Natural killer cell (primary cell): Measurements from ENCODE around the gene GPALPP1. TPM values are rescaled to one million over a fixed set of nuclear protein-coding genes. Genes with fewer than 3 reads are reported as not detected.

Experiments
- ATAC-seq, 3 donors: fragments of 150-1000 bp in 2 of 3; fragments of 200-7000 bp in 1 of 3; cut with Tn5 transposase; 1 replicate in 1 of 3; 2 replicates in 2 of 3; pipeline ENCODE4 v1.10.0; 2021; ENCODE audit warnings: mild to moderate bottlenecking in 2 of 3, moderate library complexity in 2 of 3
- DNase-seq, 2 donors: peaks; one replicate each; pipeline versions ENCODE4 v3.0.0 to v3.0.0-alpha.2; 2013 to 2021; ENCODE audit warnings: mixed read lengths in 1 of 2
- H3K27ac ChIP-seq: one replicate; pipeline ENCODE4 v1.5.1; 2013; ENCODE audit warnings: mild to moderate bottlenecking, low read length
- H3K27me3 ChIP-seq: one replicate; pipeline ENCODE4 v1.6.1; 2013; ENCODE audit warnings: low read length; ENCODE audit not compliant: control insufficient read depth, insufficient read depth
- H3K36me3 ChIP-seq: one replicate; pipeline ENCODE4 v1.6.1; 2013; ENCODE audit warnings: low read length; ENCODE audit not compliant: control insufficient read depth, insufficient read depth
- H3K4me1 ChIP-seq: one replicate; pipeline ENCODE4 v1.6.1; 2013; ENCODE audit warnings: low read length; ENCODE audit not compliant: control insufficient read depth, insufficient read depth
- H3K4me3 ChIP-seq: one replicate; pipeline ENCODE4 v1.5.1; 2013; ENCODE audit warnings: low read length
- H3K9me3 ChIP-seq: one replicate; pipeline ENCODE4 v1.6.1; 2013; ENCODE audit warnings: low read length; ENCODE audit not compliant: control insufficient read depth, insufficient read depth
- H3K27ac Mint-ChIP-seq, 2 donors: one replicate each; pipeline ENCODE4 v1.8.0; 2022; ENCODE audit warnings: mild to moderate bottlenecking in 2 of 2, mixed read lengths in 2 of 2, moderate library complexity in 1 of 2
- H3K27me3 Mint-ChIP-seq, 2 donors: one replicate each; pipeline ENCODE4 v1.8.0; 2022; ENCODE audit warnings: low read depth in 2 of 2, mixed read lengths in 2 of 2
- H3K36me3 Mint-ChIP-seq: one replicate; pipeline ENCODE4 v1.8.0; 2022; ENCODE audit warnings: mixed read lengths
- H3K4me1 Mint-ChIP-seq, 2 donors: one replicate each; pipeline ENCODE4 v1.8.0; 2022; ENCODE audit warnings: mixed read lengths in 2 of 2
- H3K4me3 Mint-ChIP-seq: one replicate; pipeline ENCODE4 v1.8.0; 2022; ENCODE audit warnings: mild to moderate bottlenecking, moderate library complexity, mixed read lengths
- H3K9me3 Mint-ChIP-seq, 2 donors: one replicate each; pipeline ENCODE4 v1.8.0; 2022; ENCODE audit warnings: mixed read lengths in 2 of 2
- whole genome bisulfite sequencing: methylation state at CpG from one replicate; pipeline ENCODE4 v1.1.7; 2013; ENCODE audit warnings: missing lambda C conversion rate; ENCODE audit not compliant: insufficient coverage; 5-methylcytosine and 5-hydroxymethylcytosine counted together
- intact Hi-C: fragments of 100-400 bp; cut with micrococcal nuclease; formaldehyde crosslinking; loops from one replicate; pipeline ENCODE4 v1.14.2; 2022
- total RNA-seq, 4 donors: library from RNA; stranded (reverse); fragments of 120-200 nt in 1 of 4; gene quantifications; one replicate each; pipeline versions ENCODE4 v1.2.3 to v1.2.4, GENCODE V29; 2013 to 2022
- TF ChIP-seq, protein P1 (sequence below): fragments of 200-600 bp; IDR thresholded peaks from one replicate; pipeline ENCODE4 v1.8.0; 2022; ENCODE audit warnings: antibody characterized with exemption

Gene GPALPP1
- total RNA-seq, 3 donors from 2014 or later (not counting 1 experiment from before 2014, with no cell fraction given): 32.4 to 36.6 (median 36.0) TPM

DNA sequence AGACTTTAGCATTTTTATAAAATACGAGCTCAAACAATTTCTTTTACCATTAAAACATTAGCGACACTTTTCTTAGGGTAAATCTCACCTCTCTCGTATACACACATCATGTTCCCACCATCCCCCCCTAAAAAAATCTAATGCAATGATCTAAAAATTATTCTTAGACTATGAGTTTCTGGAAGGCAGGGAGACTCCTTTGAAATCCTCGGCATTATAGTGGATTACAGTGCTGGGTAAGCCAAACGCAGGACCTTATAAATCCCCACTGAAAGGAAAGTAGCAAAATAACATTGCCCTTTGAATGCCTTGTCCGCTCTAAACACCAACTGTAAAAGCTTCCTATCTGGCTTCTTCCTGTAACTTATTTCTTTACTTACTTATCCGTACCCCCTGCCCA is 35.1 kb upstream of the GPALPP1 start:
- H3K9me3 ChIP-seq: no peaks in the 10 kb centered on the region
- H3K36me3 ChIP-seq: peaks cover 5% of the 10 kb centered on the region
- DNase-seq (no peak), ATAC-seq (no peak)
- no peak overlapping the region for H3K27ac Mint-ChIP-seq
- no peaks in the 10 kb centered on the region for H3K27me3 ChIP-seq
- no peak overlapping the region for H3K27ac ChIP-seq
- H3K4me3 ChIP-seq: no peak overlapping the region
- H3K36me3 Mint-ChIP-seq: no peaks in the 10 kb centered on the region
- H3K4me1 Mint-ChIP-seq: no peaks in the 10 kb centered on the region
- no peaks in the 10 kb centered on the region for H3K27me3 Mint-ChIP-seq
- TF ChIP-seq, protein P1, sequence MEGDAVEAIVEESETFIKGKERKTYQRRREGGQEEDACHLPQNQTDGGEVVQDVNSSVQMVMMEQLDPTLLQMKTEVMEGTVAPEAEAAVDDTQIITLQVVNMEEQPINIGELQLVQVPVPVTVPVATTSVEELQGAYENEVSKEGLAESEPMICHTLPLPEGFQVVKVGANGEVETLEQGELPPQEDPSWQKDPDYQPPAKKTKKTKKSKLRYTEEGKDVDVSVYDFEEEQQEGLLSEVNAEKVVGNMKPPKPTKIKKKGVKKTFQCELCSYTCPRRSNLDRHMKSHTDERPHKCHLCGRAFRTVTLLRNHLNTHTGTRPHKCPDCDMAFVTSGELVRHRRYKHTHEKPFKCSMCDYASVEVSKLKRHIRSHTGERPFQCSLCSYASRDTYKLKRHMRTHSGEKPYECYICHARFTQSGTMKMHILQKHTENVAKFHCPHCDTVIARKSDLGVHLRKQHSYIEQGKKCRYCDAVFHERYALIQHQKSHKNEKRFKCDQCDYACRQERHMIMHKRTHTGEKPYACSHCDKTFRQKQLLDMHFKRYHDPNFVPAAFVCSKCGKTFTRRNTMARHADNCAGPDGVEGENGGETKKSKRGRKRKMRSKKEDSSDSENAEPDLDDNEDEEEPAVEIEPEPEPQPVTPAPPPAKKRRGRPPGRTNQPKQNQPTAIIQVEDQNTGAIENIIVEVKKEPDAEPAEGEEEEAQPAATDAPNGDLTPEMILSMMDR: no peak
- no peaks in the 10 kb centered on the region for H3K9me3 Mint-ChIP-seq
- intact Hi-C loops: no loop called here
- no peaks in the 10 kb centered on the region for H3K4me1 ChIP-seq
- H3K4me3 Mint-ChIP-seq: no peak overlapping the region
- WGBS: 98% methylated on average over 6 of the region's 7 CpGs

DNA sequence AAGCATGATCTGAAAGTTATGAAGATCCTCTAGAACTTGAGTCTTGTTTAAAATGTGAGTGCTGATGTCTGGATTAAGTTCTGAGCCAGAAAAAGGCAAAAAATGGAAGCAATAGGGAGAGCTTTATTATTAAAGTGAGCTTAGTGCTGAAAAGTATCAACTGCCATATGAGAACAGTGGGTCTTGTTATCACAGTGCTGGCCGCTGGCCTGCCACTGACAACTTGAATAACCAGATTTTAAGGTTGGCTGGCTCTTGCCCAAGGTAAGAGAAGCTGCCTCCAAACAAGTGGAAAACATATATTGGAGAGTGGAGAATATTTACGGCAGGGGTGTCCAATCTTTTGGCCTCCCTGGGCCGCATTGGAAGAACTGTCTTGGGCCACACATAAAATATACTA is 33.9 kb upstream of the GPALPP1 start:
- no peak overlapping the region for H3K27ac ChIP-seq
- no peaks in the 10 kb centered on the region for H3K27me3 ChIP-seq
- H3K4me3 ChIP-seq: no peak overlapping the region
- Mint-ChIP-seq H3K4me1 (no peaks in the 10 kb centered on the region), H3K27ac (no peak overlapping the region), H3K4me3 (no peak overlapping the region), H3K27me3 (no peaks in the 10 kb centered on the region), H3K9me3 (no peaks in the 10 kb centered on the region), H3K36me3 (no peaks in the 10 kb centered on the region)
- no peaks in the 10 kb centered on the region for H3K9me3 ChIP-seq
- TF ChIP-seq, protein P1: no peak
- 98% methylated on average over 3 of the region's 3 CpGs for WGBS
- DNase-seq: no peak
- peaks cover 5% of the 10 kb centered on the region for H3K36me3 ChIP-seq
- intact Hi-C loops: no loop called here
- ATAC-seq: no peak
- no peaks in the 10 kb centered on the region for H3K4me1 ChIP-seq

DNA sequence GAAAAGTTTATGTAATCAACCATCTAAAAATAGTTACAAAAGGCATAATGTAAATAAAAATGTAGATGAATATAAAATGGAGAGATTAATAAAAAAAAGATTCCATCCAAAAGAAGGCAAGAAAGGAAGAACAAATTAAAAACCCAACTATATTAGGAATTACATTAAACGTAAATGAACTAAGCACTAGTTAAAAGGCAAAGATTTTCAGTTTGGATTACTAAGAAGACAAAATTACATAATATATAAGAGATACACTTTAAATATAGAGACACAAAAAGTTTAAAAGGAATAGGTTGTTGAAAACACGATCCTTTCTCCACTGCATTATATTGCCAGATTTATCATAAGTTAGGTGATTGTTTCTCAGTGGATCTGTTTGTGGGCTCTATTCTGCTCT is 27.3 kb upstream of the GPALPP1 start:
- ATAC-seq (no peak), DNase-seq (no peak)
- peaks cover 40% of the 10 kb centered on the region for H3K36me3 ChIP-seq
- intact Hi-C loops: no loop called here
- no peaks in the 10 kb centered on the region for H3K4me1 ChIP-seq
- Mint-ChIP-seq H3K9me3 (peaks cover 2 to 14% of the 10 kb centered on the region in 2 donors), H3K27ac (no peak overlapping the region), H3K36me3 (peaks cover 40% of the 10 kb centered on the region), H3K27me3 (no peaks in the 10 kb centered on the region), H3K4me1 (no peaks in the 10 kb centered on the region), H3K4me3 (no peak overlapping the region)
- WGBS: no CpG with 5 or more reads among the region's 2 CpGs
- peaks cover 5% of the 10 kb centered on the region for H3K9me3 ChIP-seq
- H3K27me3 ChIP-seq: no peaks in the 10 kb centered on the region
- H3K27ac ChIP-seq: no peak overlapping the region
- no peak overlapping the region for H3K4me3 ChIP-seq
- TF ChIP-seq, protein P1: no peak

DNA sequence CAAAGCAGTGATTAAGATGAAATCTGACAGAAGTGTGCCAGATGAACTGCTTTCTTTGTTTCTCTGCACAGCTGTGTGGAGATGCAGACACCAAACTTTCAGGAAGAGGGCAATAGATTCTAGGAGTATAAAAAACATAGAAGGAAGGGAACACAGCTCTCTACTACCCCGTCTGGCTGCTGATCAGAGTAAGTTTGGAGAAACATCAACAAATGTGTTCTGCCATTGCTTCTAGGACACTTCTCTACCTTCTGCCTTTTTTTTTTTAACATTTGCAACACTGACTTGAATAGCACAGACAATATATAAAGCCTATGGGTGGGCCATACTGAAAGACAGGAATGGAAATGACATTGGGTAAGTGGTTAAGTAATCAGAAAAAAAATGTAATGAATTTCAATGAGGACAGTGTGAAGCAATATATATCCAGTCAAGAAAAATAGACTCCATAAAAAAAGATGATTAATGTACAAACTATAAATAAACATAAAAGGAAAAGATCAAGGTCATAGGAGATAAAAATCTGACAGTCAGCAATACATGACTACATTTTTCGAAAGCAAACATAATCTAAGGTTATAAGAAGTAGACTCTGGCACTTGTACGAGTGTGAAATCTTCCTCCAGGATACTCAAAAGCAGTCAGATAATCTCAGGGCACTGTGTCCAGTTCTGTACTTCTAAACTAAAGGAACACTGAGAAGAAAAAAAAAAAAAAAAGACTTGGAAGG is 21.5 kb upstream of the GPALPP1 start:
- Histone ChIP-seq H3K27me3 (no peaks in the 10 kb centered on the region), H3K4me3 (no peak overlapping the region), H3K4me1 (no peaks in the 10 kb centered on the region), H3K27ac (no peak overlapping the region), H3K9me3 (no peaks in the 10 kb centered on the region), H3K36me3 (peaks cover 27% of the 10 kb centered on the region)
- ATAC-seq (no peak), DNase-seq (no peak)
- Mint-ChIP-seq H3K4me1 (no peaks in the 10 kb centered on the region), H3K9me3 (peaks cover 0 to 1% of the 10 kb centered on the region in 2 donors), H3K4me3 (no peak overlapping the region), H3K27me3 (no peaks in the 10 kb centered on the region), H3K27ac (no peak overlapping the region), H3K36me3 (peaks cover 33% of the 10 kb centered on the region)
- intact Hi-C loops: no loop called here
- 97% methylated on average over 3 of the region's 3 CpGs for WGBS
- TF ChIP-seq, protein P1: no peak
